C4-2B (cell line): ENCODE measurements around the gene ZNF669.
"Not testable (repeated sequence)": the region's sequence is repeated elsewhere in the genome, so short reads cannot be mapped to it uniquely, and the experiment has no call there.

ENCODE experiments used
- H3K27ac ChIP-seq: fragments of 450-650 bp; 2 replicates; pipeline ENCODE4 v1.5.1; 2017
- CTCF ChIP-seq: fragments of 450-650 bp; conservative IDR thresholded peaks from 2 replicates; pipeline ENCODE4 v1.5.1; 2017; ENCODE audit warnings: mild to moderate bottlenecking
- ZFX ChIP-seq: fragments of 450-650 bp; IDR thresholded peaks from 2 replicates; pipeline ENCODE4 v1.6.1; 2017

Gene ZNF669

GRCh38 chr1:247121382-247121781 is 17.2 kb upstream of the ZNF669 start:
- H3K27ac ChIP-seq, result no peak overlapping the region
- TF ChIP-seq CTCF (no peak), ZFX (no peak)

GRCh38 chr1:247120408-247120668 is 16.2 kb upstream of the ZNF669 start:
- H3K27ac ChIP-seq, result not testable (repeated sequence)

- no peak overlapping the region for H3K27ac ChIP-seq
- TF ChIP-seq CTCF, result no peak
- no peak for TF ChIP-seq ZFX
These were observed 15.6 kb upstream of the ZNF669 start for GRCh38 chr1:247119600-247120407.

- no peak overlapping the region for H3K27ac ChIP-seq
- no peak; the same call in 1 of the 2 replicates for TF ChIP-seq CTCF
- TF ChIP-seq ZFX, result no peak
These were observed 14.8 kb upstream of the ZNF669 start for GRCh38 chr1:247118946-247119446.

GRCh38 chr1:247115545-247115944 is 11.4 kb upstream of the ZNF669 start:
- TF ChIP-seq CTCF, result no peak
- TF ChIP-seq ZFX, result no peak
- no peak overlapping the region for H3K27ac ChIP-seq

- H3K27ac ChIP-seq, result no peak overlapping the region
- TF ChIP-seq ZFX (no peak), CTCF (no peak)
These were observed 11.0 kb upstream of the ZNF669 start for GRCh38 chr1:247115141-247115510.

GRCh38 chr1:247114351-247115140 is 10.4 kb upstream of the ZNF669 start:
- H3K27ac ChIP-seq, result no peak overlapping the region
- TF ChIP-seq ZFX, result no peak
- TF ChIP-seq CTCF, result no peak
